T-helper 2 cell treated with Interferon-gamma antibody and Interleukin-4, amounts not matched to agents 5 μg/mL and 100 μg/mL, for 36 hours (primary cell): ENCODE results near the gene GLB1L2.
"Not testable (repeated sequence)": the region's sequence is repeated elsewhere in the genome, so short reads cannot be mapped to it uniquely, and the experiment has no call there.

Experiments
- DNase-seq: peaks from one replicate; pipeline ENCODE4 v3.0.0; 2021; ENCODE audit warnings: low spot score
- H3K27ac Mint-ChIP-seq: one replicate; pipeline ENCODE4 v1.8.0; 2021; ENCODE audit warnings: mild to moderate bottlenecking, mixed read lengths
- H3K27me3 Mint-ChIP-seq: one replicate; pipeline ENCODE4 v1.8.0; 2021; ENCODE audit warnings: low read depth, mixed read lengths
- H3K36me3 Mint-ChIP-seq: one replicate; pipeline ENCODE4 v1.8.0; 2021; ENCODE audit warnings: low read depth, mixed read lengths
- H3K4me1 Mint-ChIP-seq: one replicate; pipeline ENCODE4 v1.8.0; 2021; ENCODE audit warnings: low read depth, mixed read lengths
- H3K4me3 Mint-ChIP-seq: one replicate; pipeline ENCODE4 v1.8.0; 2022; ENCODE audit warnings: mild to moderate bottlenecking, moderate library complexity, mixed read lengths
- H3K9me3 Mint-ChIP-seq: one replicate; pipeline ENCODE4 v1.8.0; 2021; ENCODE audit warnings: mixed read lengths

Gene GLB1L2

DNA sequence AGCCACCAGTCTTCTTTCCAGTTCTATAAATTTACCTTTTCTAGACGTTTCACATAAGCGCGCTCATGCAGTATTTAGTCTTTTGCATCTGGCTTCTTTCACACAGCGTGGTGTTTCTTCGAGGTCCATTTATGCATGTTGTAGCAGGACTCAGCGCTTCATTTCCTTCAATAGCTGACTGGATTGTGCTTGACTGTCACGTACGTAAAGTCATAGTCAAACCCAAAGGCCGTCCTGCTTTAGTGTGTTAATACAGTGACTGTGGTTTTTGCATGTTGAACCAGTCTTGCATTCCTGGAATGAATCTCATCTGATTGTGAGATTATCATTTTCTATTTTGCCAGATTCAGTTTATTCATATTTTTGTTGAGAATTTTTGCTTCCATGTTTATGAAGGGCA is 37.1 kb upstream of the GLB1L2 start:
- no peak for DNase-seq
- Mint-ChIP-seq H3K9me3 (no peaks in the 10 kb centered on the region), H3K27ac (no peak overlapping the region), H3K4me3 (no peak overlapping the region), H3K4me1 (no peaks in the 10 kb centered on the region), H3K36me3 (peaks cover 16% of the 10 kb centered on the region), H3K27me3 (no peaks in the 10 kb centered on the region)

DNA sequence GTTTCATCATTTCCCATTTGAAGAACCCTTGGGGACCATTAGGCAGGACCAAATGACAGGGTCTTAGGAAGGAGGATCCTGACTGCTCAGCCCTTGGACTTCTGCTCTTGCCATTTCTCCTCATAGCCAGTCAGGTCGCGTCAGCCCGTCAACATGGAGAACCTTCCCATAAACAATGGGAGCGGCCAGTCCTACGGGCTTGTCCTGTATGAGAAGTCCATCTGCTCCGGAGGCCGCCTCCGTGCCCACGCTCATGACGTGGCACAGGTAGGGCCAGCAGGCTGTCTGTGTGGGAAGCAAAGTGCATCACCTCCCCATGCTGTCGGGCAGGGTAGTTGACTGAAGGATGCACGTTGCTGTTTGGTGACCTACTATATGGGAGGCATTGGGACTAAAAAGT is 19.6 kb upstream of the GLB1L2 start:
- peaks cover 15% of the 10 kb centered on the region for H3K36me3 Mint-ChIP-seq
- peaks cover 7% of the 10 kb centered on the region for H3K9me3 Mint-ChIP-seq
- H3K27me3 Mint-ChIP-seq, result no peaks in the 10 kb centered on the region
- H3K4me3 Mint-ChIP-seq, result no peak overlapping the region
- H3K27ac Mint-ChIP-seq, result no peak overlapping the region
- no peaks in the 10 kb centered on the region for H3K4me1 Mint-ChIP-seq
- DNase-seq, result no peak

DNA sequence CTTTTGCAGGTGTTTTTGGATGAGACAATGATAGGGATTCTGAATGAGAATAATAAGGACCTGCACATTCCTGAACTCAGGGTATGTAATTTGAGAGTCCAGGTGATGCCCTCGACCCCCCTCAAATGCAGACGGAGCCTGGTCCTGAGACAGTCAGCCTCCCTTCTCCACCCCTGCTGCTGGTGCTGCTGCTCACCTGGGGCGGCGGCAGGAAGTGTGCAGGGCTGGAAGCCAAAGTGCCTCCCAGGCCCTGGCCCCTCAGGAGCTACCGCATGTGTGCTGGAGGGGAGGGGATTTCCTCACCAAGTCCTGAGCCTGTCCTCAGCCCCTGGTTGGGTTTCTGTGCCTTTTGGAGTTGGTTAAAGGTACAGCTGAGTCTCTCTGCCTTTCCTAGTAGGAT is 19.0 kb upstream of the GLB1L2 start:
- no peak overlapping the region for H3K4me3 Mint-ChIP-seq
- peaks cover 18% of the 10 kb centered on the region for H3K36me3 Mint-ChIP-seq
- no peaks in the 10 kb centered on the region for H3K4me1 Mint-ChIP-seq
- peaks cover 11% of the 10 kb centered on the region for H3K9me3 Mint-ChIP-seq
- no peak overlapping the region for H3K27ac Mint-ChIP-seq
- DNase-seq, result no peak
- no peaks in the 10 kb centered on the region for H3K27me3 Mint-ChIP-seq

DNA sequence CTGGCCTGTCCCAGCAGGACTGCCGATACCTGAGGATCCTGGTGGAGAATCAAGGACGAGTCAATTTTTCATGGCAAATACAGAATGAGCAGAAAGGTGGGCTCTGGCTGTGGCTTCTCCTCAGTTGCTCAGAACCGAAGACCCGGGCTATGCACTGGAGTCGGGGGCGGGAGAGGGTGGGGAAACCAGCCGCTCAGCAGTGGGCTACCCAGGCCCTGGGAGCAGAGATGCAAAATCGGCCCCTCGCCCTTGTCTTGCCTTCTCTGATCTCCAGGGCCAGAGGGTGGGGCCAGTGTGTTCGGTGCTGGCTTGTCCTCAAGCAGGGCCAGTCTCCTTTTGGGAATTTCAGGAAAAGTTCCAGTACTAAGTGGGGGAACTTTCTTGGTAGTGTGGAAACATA is 18.4 kb upstream of the GLB1L2 start:
- Mint-ChIP-seq H3K27ac (no peak overlapping the region), H3K9me3 (peaks cover 14% of the 10 kb centered on the region), H3K4me3 (no peak overlapping the region), H3K36me3 (peaks cover 22% of the 10 kb centered on the region), H3K4me1 (no peaks in the 10 kb centered on the region), H3K27me3 (no peaks in the 10 kb centered on the region)
- DNase-seq, result no peak

DNA sequence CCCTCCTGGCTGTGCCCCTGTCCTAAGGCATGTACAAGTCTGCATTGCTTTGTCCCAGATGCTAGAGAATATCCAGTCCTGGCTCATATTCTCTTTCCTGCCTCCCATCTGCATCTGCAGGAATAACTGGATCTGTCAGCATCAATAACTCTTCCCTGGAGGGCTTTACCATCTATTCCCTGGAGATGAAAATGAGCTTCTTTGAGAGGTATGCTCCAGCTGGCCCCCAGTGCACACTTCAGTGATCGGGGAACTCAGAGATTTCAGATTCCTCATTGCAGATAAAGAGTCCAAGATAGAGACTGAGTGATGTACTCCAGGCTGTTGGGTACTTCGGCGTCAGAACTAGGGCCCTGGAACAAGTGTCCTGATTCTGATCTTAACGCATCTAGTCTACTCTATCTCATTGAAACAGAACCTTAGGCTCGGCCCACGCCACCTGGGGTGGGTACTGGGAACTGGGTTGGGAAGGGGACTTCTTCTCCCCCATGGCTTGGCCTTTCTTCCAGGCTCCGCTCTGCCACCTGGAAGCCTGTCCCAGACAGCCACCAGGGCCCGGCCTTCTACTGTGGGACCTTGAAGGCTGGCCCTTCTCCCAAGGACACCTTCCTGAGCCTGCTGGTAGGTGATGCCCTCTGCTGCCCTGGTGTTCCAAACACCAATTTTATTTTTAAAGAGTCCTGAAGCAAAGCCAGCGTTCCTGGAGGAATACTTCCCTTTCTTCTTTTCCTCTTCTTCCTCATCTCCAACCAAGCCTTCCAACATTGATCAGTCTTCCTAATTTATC is 17.8 kb upstream of the GLB1L2 start:
- no peak overlapping the region for H3K4me3 Mint-ChIP-seq
- H3K27me3 Mint-ChIP-seq, result no peaks in the 10 kb centered on the region
- DNase-seq, result no peak
- H3K27ac Mint-ChIP-seq, result no peak overlapping the region
- H3K9me3 Mint-ChIP-seq, result peaks cover 14% of the 10 kb centered on the region
- peaks cover 23% of the 10 kb centered on the region for H3K36me3 Mint-ChIP-seq
- no peaks in the 10 kb centered on the region for H3K4me1 Mint-ChIP-seq

DNA sequence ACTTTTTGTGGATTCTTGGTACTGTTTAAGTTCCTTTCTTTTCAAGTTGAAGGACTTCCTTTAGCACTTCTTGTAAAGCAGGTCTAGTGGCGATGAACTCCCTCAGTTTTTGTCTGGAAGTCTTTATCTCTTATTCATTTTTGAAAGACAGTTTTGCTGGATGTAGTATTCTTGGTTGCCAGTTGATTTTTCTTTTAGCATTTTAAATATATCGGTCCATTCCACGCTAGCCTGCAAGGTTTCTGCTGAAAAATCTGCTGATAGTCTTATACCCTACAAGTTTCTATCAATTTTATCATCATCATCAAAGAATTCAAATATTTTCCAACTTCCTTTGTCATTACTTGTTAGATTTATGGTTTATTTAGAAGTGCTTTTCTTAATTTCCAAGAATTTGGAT is 14.7 kb upstream of the GLB1L2 start:
- peaks cover 27% of the 10 kb centered on the region for H3K9me3 Mint-ChIP-seq
- no peaks in the 10 kb centered on the region for H3K4me1 Mint-ChIP-seq
- H3K4me3 Mint-ChIP-seq, result no peak overlapping the region
- no peaks in the 10 kb centered on the region for H3K27me3 Mint-ChIP-seq
- H3K27ac Mint-ChIP-seq, result no peak overlapping the region
- no peak for DNase-seq
- H3K36me3 Mint-ChIP-seq, result peaks cover 39% of the 10 kb centered on the region

DNA sequence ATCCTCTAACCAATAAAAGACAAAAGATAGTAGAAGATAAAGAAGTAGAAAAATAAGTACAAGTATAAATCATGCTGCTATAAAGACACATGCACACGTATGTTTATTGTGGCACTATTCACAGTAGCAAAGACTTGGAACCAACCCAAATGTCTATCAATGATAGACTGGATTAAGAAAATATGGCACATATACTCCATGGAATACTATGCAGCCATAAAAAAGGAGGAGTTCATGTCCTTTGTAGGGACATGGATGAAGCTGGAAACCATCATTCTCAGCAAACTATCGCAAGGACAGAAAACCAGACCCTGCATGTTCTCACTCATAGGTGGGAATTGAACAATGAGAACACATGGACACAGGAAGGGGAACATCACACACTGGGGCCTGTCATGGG is 10.4 kb upstream of the GLB1L2 start:
- not testable (repeated sequence) for H3K4me3 Mint-ChIP-seq, H3K4me1 Mint-ChIP-seq, H3K27me3 Mint-ChIP-seq, H3K27ac Mint-ChIP-seq, DNase-seq
- Mint-ChIP-seq H3K36me3 (peaks cover 36% of the 10 kb centered on the region), H3K9me3 (peaks cover 27% of the 10 kb centered on the region)

DNA sequence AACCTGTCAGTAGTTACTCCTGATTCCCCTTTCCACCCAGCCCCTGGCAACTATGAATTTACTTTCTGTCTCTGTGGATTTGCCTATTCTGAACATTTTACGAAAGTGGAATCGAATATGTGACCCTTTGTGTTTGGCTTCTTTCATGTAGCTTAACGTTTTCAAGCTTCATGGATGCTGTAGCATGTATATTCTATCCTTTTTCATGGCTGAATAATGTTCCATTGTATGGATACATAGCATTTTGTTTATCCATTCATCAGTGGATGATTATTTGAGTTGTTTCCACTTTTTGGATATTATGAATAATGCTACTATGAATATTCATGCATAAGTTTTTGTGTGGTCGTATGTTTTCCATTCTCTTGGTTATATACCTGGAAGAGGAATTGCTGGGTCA is 9.2 kb upstream of the GLB1L2 start:
- no peaks in the 10 kb centered on the region for H3K4me1 Mint-ChIP-seq
- no peak for DNase-seq
- H3K27ac Mint-ChIP-seq, result no peak overlapping the region
- peaks cover 27% of the 10 kb centered on the region for H3K36me3 Mint-ChIP-seq
- H3K4me3 Mint-ChIP-seq, result no peak overlapping the region
- peaks cover 18% of the 10 kb centered on the region for H3K9me3 Mint-ChIP-seq
- H3K27me3 Mint-ChIP-seq, result no peaks in the 10 kb centered on the region

DNA sequence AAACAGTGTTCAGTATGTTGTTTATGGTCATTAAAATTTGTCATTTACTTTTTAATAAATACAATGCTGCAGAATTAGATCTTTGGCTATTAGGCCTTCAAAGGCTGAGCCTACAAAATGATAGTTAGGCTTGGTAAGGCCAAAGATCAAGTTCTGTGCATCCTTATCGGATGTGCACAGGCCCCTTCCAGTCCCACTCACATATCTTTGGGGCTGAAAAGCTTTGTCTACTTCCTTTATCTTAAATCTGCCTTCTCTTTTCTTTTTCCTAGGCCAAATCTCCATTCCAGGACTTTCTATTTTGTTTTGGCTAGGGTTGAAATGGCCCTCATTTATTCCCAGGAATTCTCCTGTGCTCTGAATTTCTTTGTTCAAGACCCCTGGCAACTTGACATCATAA is 3.4 kb upstream of the GLB1L2 start:
- DNase-seq, result no peak
- Mint-ChIP-seq H3K27me3 (peaks cover 29% of the 10 kb centered on the region), H3K9me3 (no peaks in the 10 kb centered on the region), H3K4me1 (peaks cover 5% of the 10 kb centered on the region), H3K27ac (no peak overlapping the region), H3K4me3 (no peak overlapping the region), H3K36me3 (no peaks in the 10 kb centered on the region)

DNA sequence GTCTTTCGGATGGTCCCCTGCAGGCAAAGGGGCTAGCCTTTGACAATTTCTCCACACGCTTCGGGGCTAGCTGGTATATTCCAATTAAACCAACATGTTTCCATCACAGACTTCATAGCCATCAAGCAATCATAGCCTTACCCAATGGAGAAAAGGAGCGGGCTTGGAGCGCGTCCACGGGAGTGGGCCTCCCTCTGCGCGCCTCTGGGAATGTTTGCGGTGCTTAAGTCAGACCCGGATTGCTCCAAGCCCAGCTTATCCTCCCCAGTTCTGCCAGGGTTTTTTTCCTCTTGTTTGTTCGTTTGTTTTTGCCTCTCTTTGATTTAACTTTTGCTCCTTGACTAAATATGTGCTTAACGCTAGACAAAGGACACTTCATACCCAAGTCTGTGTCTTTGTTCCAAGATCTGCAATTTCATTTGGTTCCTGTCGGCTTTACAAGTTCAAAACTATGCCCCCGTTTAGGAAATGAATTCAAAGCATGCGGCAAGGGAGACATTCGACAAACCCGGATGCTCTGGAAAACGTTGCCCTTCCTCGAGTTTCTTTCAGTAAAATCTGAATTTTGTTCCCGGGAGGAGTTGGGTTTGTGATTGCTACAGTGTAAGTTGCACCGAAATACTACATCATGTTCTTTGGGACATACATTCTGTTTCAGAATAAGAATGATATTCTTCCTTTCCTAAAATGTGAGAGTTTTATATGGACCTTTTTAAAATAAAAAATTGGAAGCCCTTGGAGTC is 1.0 kb upstream of the GLB1L2 start:
- Mint-ChIP-seq H3K4me3 (peak overlapping the region; percentile 84), H3K4me1 (peaks cover 5% of the 10 kb centered on the region), H3K27me3 (peaks cover 46% of the 10 kb centered on the region), H3K9me3 (no peaks in the 10 kb centered on the region), H3K27ac (no peak overlapping the region), H3K36me3 (no peaks in the 10 kb centered on the region)
- no peak for DNase-seq

DNA sequence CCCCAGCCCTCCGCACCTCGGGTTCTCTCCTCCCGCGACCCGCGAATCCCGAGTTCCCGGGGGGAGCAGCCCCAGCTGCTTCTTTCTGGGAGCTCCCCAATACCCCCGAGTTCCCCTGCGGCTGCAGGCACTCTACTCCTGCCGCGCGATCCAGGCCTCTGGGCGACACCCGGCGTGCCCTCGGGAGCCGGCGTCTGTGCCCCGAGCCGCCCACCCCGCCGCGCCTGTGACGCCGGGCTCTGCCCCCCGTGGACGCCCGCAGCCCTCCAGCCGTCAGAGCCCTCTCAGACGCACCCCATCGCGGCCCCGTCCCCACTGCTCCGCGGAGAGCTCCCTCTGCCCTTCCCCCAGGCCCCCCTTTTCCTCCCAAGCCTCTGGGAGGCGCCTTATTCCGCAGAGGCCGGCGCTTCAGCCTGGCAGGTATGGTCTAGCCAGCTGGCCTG is 422 bp downstream of the GLB1L2 start:
- no peak for DNase-seq
- H3K27ac Mint-ChIP-seq, result no peak overlapping the region
- peak overlapping the region; percentile 72 for H3K4me3 Mint-ChIP-seq
- no peaks in the 10 kb centered on the region for H3K9me3 Mint-ChIP-seq
- peaks cover 5% of the 10 kb centered on the region for H3K4me1 Mint-ChIP-seq
- H3K36me3 Mint-ChIP-seq, result no peaks in the 10 kb centered on the region
- H3K27me3 Mint-ChIP-seq, result peaks cover 46% of the 10 kb centered on the region

DNA sequence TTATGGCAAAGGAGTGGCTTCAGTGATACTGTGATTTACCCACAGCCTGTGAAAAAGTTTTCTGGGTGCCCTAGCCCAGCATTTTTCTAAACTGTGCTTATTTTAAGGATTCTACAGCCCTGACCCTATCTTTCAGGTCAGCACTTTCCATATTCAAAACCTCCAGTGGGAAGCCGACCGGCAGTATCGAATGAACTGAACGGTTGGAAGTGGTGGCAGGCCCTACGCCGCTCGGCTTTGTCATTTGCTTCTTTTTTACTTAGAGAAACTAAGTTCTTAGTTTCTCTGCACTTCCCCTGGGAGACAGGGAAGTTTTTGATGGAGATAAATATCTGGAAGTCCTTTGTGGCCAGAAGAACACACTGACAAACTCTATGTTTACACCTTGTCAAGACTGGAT is 994 bp downstream of the GLB1L2 start:
- H3K27ac Mint-ChIP-seq, result no peak overlapping the region
- H3K4me1 Mint-ChIP-seq, result peaks cover 5% of the 10 kb centered on the region
- H3K4me3 Mint-ChIP-seq, result peak overlapping the region; percentile 72
- DNase-seq, result no peak
- peaks cover 46% of the 10 kb centered on the region for H3K27me3 Mint-ChIP-seq
- H3K9me3 Mint-ChIP-seq, result no peaks in the 10 kb centered on the region
- H3K36me3 Mint-ChIP-seq, result no peaks in the 10 kb centered on the region

DNA sequence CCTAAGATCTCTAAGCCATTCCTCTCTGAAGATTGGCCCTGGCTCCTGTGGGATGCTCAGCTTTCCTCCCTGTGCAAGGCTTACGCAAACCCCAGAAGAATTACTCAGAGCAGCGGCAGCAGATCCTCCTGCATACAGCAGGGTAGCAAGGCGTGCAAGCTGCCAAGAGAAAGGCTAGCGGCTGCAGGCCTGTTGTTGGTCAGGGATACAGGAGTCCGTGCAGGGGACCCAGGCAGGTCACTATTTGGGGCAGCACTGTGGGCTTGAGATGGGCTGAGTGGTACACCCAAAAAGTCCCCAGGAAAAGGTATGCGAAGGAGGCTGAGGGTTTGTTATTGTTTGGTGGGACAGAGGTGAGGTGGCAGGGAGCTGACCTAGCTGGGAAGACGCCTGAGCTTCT is 1.5 kb downstream of the GLB1L2 start:
- Mint-ChIP-seq H3K4me3 (no peak overlapping the region), H3K27ac (no peak overlapping the region), H3K9me3 (no peaks in the 10 kb centered on the region), H3K4me1 (peaks cover 5% of the 10 kb centered on the region), H3K36me3 (no peaks in the 10 kb centered on the region), H3K27me3 (peaks cover 46% of the 10 kb centered on the region)
- DNase-seq, result no peak

DNA sequence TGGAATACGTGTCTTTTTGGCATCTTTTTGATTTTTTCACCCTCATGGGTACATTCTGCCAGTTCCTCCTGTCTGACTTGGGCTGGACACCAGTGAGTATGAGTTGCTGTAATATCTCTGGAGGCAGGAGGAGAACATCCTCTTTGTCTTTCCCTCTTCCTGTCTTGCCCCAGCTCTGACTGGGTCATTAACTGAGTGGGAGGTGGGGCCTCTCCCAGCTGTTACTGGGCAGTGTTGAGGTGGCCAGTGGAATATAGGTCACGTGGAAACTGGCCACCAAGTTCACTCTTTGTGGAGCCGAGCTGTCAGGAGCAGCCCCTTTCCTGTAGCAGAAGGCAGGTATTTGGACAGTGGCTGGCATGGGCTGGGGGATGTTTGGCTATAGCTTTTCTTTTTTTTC is 2.2 kb downstream of the GLB1L2 start:
- H3K27me3 Mint-ChIP-seq, result peaks cover 46% of the 10 kb centered on the region
- no peak for DNase-seq
- H3K36me3 Mint-ChIP-seq, result no peaks in the 10 kb centered on the region
- H3K4me3 Mint-ChIP-seq, result no peak overlapping the region
- no peak overlapping the region for H3K27ac Mint-ChIP-seq
- no peaks in the 10 kb centered on the region for H3K9me3 Mint-ChIP-seq
- H3K4me1 Mint-ChIP-seq, result peaks cover 5% of the 10 kb centered on the region
